GM21447 (cell line): Measurements from ENCODE around the gene PPP1R3E.

Experiments used
- ATAC-seq: cut with Tn5 transposase; IDR thresholded peaks from one replicate; pipeline ENCODE4 v1.9.1; 2021; ENCODE audit not compliant: unreplicated experiment

The PPP1R3E gene

DNA sequence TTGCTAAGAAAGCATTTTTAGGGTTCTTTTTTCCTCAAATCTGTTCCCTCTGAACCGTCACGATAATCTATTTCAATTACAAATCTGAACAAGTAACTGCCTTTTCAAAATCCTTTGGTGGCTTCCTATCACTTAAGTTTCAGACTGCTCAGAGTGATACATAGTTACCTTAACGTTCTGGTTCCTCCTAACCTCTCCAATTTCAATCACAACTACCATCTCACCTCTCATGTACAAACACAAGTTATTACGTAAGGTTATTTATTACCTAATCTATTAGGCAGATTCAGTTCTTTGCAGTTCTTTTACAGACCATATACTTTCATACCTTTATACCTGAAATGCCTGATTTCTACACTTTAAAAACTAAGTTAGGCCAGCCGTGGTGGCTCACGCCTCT lies 52.8 kb downstream of the PPP1R3E start:
- no peak for ATAC-seq

DNA sequence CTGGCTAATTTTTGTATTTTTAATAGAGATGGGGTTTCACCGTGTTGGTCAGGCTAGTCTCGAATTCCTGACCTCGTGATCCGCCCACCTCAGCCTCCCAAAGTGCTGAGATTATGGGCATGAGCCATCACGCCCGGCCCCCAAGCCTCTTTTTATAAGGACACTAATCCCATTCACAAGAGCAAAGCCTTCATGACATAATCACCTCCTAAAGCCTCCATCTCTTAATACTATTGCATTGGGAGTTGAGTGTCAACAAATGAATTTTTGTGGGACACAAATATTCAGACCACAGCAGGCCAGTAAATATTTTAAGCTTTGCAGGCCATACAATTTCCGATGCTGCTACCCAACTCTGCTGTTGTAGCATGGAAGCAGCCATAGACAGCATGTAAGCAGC lies 54.1 kb downstream of the PPP1R3E start:
- ATAC-seq: no peak
